NT2/D1 (cell line): ENCODE data around the gene ZNF747.

Experiments
- DNase-seq: peaks from one replicate; pipeline ENCODE4 v3.0.0-alpha.2; 2011; ENCODE audit warnings: low read depth, low spot score
- H3K27me3 ChIP-seq: 2 replicates; pipeline ENCODE4 v1.6.0; 2011; ENCODE audit warnings: mild to moderate bottlenecking; ENCODE audit not compliant: insufficient read length, insufficient read depth
- H3K36me3 ChIP-seq: 2 replicates; pipeline ENCODE4 v1.6.1; 2011; ENCODE audit warnings: mild to moderate bottlenecking, low read length, mixed read lengths; ENCODE audit not compliant: insufficient read depth, insufficient read length
- H3K4me1 ChIP-seq: 2 replicates; pipeline ENCODE4 v1.5.1; 2011; ENCODE audit not compliant: insufficient read depth, insufficient read length
- H3K4me3 ChIP-seq: 2 replicates; pipeline ENCODE4 v1.5.1; 2011; ENCODE audit warnings: low read depth; ENCODE audit not compliant: insufficient read length
- H3K9ac ChIP-seq: 2 replicates; pipeline ENCODE4 v1.6.0; 2011; ENCODE audit warnings: low read depth; ENCODE audit not compliant: insufficient read length
- H3K9me3 ChIP-seq: 2 replicates; pipeline ENCODE4 v1.5.1; 2011; ENCODE audit warnings: mild to moderate bottlenecking, low read length; ENCODE audit not compliant: insufficient read depth
- SUZ12 ChIP-seq: IDR thresholded peaks from 2 replicates; pipeline ENCODE4 v1.6.1; 2011; ENCODE audit not compliant: insufficient read length, insufficient read depth; ENCODE audit errors: extremely low read depth
- YY1 ChIP-seq: IDR thresholded peaks from 2 replicates; pipeline ENCODE4 v1.6.1; 2011; ENCODE audit not compliant: insufficient read length, insufficient read depth
- ZNF274 ChIP-seq: IDR thresholded peaks from 2 replicates; pipeline ENCODE4 v1.6.1; 2011; ENCODE audit warnings: mild to moderate bottlenecking, low read depth, low read length

Gene ZNF747

GRCh38 chr16:30569746-30570635 lies 35.3 kb upstream of the ZNF747 start:
- Histone ChIP-seq H3K4me1 (peaks cover 6% of the 10 kb centered on the region), H3K27me3 (no peaks in the 10 kb centered on the region), H3K9ac (no peak overlapping the region), H3K36me3 (no peaks in the 10 kb centered on the region), H3K9me3 (no peaks in the 10 kb centered on the region), H3K4me3 (no peak overlapping the region)
- DNase-seq, result no peak
- TF ChIP-seq ZNF274, result no peak
- no peak for TF ChIP-seq SUZ12
- TF ChIP-seq YY1, result no peak

GRCh38 chr16:30569281-30569680 lies 34.6 kb upstream of the ZNF747 start:
- Histone ChIP-seq H3K4me1 (peaks cover 6% of the 10 kb centered on the region), H3K36me3 (no peaks in the 10 kb centered on the region), H3K27me3 (no peaks in the 10 kb centered on the region), H3K9me3 (no peaks in the 10 kb centered on the region), H3K9ac (no peak overlapping the region), H3K4me3 (no peak overlapping the region)
- no peak for DNase-seq
- TF ChIP-seq YY1 (no peak), ZNF274 (no peak), SUZ12 (no peak)

DNA sequence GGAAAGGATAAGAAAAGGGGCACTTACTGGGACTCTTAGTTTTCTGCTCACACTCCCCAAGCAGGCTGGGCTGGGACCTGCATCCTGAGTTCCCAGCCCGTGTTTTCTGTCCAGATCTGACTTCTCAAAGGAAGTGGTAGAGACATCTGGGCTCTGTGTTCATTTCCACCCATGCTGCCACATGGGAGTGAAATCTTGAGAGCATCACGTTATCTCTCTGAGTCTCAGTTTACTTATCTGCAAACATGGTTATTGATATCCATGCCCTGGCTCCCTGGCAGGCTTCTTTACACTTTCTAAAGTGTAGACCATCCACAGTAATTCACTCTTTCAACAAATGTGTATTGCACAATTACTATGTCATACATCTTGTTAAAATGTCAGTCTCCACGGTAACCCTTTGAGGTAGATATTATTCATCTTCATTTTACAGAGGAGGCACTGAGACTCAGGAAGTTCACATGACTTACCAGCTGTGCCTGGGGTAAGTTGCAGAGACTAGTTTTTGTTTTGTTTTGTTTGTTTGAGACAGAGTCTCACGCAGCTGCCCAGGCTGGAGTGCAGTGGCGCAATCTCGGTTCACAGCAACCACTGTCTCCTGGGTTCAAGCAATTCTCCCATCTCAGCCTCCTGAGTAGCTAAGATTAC lies 33.5 kb upstream of the ZNF747 start:
- Histone ChIP-seq H3K9me3 (no peaks in the 10 kb centered on the region), H3K4me1 (peaks cover 6% of the 10 kb centered on the region), H3K4me3 (no peak overlapping the region), H3K36me3 (no peaks in the 10 kb centered on the region), H3K27me3 (no peaks in the 10 kb centered on the region), H3K9ac (no peak overlapping the region)
- TF ChIP-seq SUZ12 (no peak), YY1 (no peak), ZNF274 (no peak)
- no peak for DNase-seq

DNA sequence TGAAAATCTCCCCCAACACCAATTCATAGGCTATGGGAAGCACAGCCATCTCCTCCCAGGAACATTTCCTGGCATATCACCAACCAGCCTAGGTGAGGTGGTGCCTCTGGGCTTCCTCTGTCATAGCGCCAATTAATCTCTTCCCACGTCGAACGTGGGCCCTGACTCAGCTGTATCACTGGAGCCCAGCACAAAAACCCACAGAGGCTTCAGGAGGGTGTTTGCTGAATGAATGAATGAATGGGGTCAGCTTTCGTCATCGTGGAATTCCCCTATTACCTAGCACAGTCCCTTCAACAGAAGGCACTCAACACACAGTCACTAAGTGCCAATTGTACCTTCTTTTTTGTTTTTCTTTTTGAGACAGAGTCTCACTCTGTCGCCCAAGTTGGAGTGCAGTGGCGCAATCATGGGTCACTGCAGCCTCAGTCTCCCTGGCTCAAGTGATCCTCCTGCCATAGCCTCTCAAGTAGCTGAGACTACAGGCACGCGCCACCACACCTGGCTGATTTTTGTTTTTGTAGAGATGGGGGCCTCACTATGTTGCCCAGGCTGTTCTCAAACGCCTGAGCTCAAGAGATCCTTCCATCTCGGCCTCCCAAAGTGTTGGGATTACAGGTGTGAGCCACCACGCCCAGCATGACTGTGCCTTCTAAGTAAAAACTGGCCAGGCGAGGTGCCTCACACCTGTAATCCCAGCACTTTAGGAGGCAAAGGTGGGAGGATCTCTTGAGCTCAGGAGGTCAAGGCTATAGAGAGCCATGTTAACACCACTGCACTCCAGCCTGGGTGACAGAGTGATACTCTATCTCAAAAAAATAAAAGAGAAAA lies 32.7 kb upstream of the ZNF747 start:
- DNase-seq, result no peak
- Histone ChIP-seq H3K9ac (no peak overlapping the region), H3K36me3 (no peaks in the 10 kb centered on the region), H3K4me3 (no peak overlapping the region), H3K9me3 (no peaks in the 10 kb centered on the region), H3K27me3 (no peaks in the 10 kb centered on the region), H3K4me1 (peaks cover 6% of the 10 kb centered on the region)
- TF ChIP-seq YY1, result no peak
- no peak for TF ChIP-seq ZNF274
- no peak for TF ChIP-seq SUZ12

DNA sequence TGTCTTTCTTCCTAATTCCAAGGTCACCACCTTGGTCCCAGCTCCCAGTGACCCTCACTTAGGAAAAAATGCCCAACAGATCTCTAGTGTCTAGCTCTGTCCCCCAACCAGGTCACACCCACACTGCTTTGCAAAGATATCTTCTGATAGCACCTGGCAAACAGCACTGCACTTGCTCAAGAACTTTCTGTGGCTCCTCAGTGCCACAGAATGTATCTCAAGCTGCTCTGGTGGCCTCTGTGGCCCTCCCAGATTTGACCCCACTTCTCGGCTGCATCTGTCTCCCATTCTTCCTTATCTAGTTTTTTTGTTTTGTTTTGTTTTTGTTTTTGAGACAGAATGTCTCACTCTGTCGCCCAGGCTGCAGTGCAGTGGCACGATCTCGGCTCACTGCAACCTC lies 31.9 kb upstream of the ZNF747 start:
- DNase-seq, result no peak
- no peaks in the 10 kb centered on the region for H3K9me3 ChIP-seq
- no peak overlapping the region for H3K9ac ChIP-seq
- TF ChIP-seq SUZ12 (no peak), ZNF274 (no peak), YY1 (no peak)
- H3K36me3 ChIP-seq, result no peaks in the 10 kb centered on the region
- no peak overlapping the region for H3K4me3 ChIP-seq
- peaks cover 6% of the 10 kb centered on the region for H3K4me1 ChIP-seq
- H3K27me3 ChIP-seq, result no peaks in the 10 kb centered on the region

- DNase-seq, result no peak
- H3K4me1 ChIP-seq, result peaks cover 6% of the 10 kb centered on the region
- no peaks in the 10 kb centered on the region for H3K9me3 ChIP-seq
- no peak overlapping the region for H3K9ac ChIP-seq
- H3K27me3 ChIP-seq, result no peaks in the 10 kb centered on the region
- no peak overlapping the region for H3K4me3 ChIP-seq
- TF ChIP-seq ZNF274 (no peak), SUZ12 (no peak), YY1 (no peak)
- no peaks in the 10 kb centered on the region for H3K36me3 ChIP-seq
These were observed 31.3 kb upstream of the ZNF747 start for GRCh38 chr16:30565984-30566383.

- H3K9ac ChIP-seq, result no peak overlapping the region
- H3K27me3 ChIP-seq, result no peaks in the 10 kb centered on the region
- no peaks in the 10 kb centered on the region for H3K9me3 ChIP-seq
- no peaks in the 10 kb centered on the region for H3K36me3 ChIP-seq
- peaks cover 6% of the 10 kb centered on the region for H3K4me1 ChIP-seq
- TF ChIP-seq YY1, result no peak
- TF ChIP-seq ZNF274, result no peak
- TF ChIP-seq SUZ12, result no peak
- no peak overlapping the region for H3K4me3 ChIP-seq
- DNase-seq, result no peak
These were observed 30.9 kb upstream of the ZNF747 start for GRCh38 chr16:30565526-30565925.
